NCI-H146 treated with DMSO at 0.1 percent for 48 hours (cell line): ENCODE measurements around the gene C2CD4C.
"Not testable (repeated sequence)": the region's sequence is repeated elsewhere in the genome, so short reads cannot be mapped to it uniquely, and the experiment has no call there.

Source experiments
- DNase-seq: peaks from one replicate; lab custom pipeline; 2025; ENCODE audit not compliant: unreplicated experiment; lab: John Stamatoyannopoulos, UW

C2CD4C gene

GRCh38 chr19:368630-369024, 40.3 kb downstream of the C2CD4C start:
- no peak for DNase-seq

GRCh38 chr19:367963-368629, 40.9 kb downstream of the C2CD4C start:
- DNase-seq = no peak

DNA sequence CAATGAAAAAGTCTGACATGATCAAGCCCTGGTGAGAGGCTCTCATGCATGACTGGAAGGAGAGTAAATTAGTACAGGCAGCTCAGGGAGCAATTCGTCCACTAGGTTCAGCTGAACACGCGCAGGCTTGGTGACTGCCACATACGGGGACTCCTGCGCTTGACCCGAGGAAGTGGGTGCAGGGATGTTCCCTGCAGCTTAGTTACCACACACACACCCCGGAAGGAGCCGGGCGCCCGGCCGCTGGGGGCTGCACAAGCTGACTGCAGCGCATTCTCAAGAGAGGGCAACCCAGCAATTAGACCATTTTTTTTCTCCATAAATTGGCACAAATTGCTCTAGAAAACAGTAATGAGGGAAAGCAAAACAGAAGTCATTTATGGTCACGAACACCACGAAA, 41.4 kb downstream of the C2CD4C start:
- DNase-seq = no peak

GRCh38 chr19:366951-367350, 42.0 kb downstream of the C2CD4C start:
- no peak for DNase-seq

- DNase-seq = no peak
These were observed 42.7 kb downstream of the C2CD4C start for GRCh38 chr19:366205-366783.

DNA sequence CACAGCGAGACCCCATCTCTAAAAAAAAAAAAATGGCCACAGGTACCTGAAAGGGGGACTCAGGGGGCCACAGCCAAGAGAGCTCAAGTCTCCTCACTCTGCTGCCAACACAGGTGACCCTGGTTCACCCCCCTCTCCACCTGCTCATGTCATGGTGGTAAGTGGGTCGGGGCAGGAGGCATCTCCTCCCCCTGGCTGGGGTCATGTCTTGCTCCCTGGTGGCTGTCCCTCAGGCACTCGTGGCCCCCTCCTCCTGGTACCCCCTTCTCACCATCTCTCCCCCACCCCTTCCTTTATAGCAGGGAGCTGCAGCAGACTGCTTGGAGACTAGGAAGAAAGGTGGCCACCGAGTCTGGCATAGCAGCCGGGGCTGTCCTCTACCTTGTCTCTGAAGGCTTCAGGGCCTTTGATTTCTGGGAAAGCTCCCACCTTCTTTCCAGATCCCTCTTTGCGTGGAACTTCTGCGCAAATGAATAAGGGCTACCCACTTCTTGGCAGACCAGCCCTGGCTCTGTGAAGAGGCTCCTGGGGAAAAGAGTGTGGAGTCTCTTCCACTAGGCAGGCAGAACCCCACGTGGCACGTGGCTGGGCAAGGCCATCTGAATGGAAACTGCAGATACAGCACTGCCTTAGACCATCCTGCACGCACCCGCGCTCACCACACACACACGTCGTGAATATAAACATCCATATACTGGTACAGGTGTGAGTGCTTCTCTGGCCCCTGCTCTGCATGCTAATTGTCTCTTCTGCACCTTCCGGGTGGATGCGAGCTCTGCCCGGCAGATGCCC, 44.3 kb downstream of the C2CD4C start:
- no peak for DNase-seq

DNA sequence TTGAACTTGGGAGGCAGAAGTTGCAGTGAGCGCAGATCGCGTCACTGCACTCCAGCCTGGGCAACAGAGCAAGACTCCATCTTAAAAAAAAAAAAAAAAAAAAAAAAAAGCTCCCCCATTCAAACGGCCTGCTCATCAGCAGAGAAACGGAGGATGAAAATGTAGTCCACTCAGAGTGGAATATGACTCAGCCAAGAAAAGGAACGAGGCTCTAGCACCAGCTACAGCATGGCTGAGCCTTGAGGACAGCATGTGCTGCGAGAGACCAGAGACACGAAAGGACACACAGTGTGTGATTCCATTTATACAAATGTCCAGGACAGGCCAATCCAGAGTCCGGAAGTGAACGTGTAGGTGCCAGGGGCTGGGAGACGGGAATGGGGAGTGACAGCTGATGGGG, 46.3 kb downstream of the C2CD4C start:
- no peak for DNase-seq

DNA sequence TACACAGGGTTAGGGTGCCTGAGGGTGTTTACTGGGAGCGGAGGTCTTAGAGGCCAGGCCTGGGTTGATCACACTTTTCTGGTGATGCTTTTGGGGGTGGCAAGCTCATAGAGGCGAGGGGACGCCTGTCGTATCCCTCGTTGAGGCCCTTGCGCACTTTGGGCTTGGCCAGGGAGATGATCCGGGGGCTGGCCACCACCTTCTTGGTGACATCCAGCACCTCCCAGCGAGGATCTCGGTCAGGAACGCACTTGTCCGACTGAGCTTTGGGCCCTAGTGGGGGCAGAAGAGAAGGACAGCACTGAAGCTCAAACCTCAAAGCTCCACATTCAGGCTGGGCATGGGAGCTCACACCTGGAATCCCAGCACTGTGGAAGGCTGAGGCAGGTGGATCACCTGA, 46.8 kb downstream of the C2CD4C start:
- no peak for DNase-seq

DNA sequence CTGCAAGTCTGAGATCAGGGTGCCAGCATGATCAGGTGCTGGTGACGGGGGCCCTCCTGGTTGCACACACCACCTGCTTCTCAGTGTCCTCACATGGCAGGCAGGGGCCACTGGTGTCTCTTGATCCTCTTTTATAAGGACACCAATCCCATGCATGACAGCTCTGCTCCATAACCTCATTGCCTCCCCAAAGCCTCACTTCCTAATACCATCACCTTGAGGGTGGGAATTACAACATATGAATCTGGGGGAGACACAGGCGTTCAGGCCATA, 49.4 kb downstream of the C2CD4C start:
- no peak for DNase-seq

- not testable (repeated sequence) for DNase-seq
These were observed 53.4 kb downstream of the C2CD4C start for GRCh38 chr19:355536-355935.
